Mucosa of stomach (tissue), 1 donor: Measurements from ENCODE around the gene SV2C.

ENCODE experiments used
- H3K27me3 ChIP-seq: one replicate; pipeline ENCODE4 v1.7.0; 2013; ENCODE audit warnings: mild to moderate bottlenecking, low read length; ENCODE audit not compliant: control insufficient read depth, insufficient read depth
- H3K36me3 ChIP-seq: one replicate; pipeline ENCODE4 v1.7.0; 2013; ENCODE audit warnings: low read length; ENCODE audit not compliant: control insufficient read depth, insufficient read depth
- H3K4me1 ChIP-seq: one replicate; pipeline ENCODE4 v1.7.0; 2013; ENCODE audit warnings: mild to moderate bottlenecking, low read length; ENCODE audit not compliant: control insufficient read depth, insufficient read depth
- H3K4me3 ChIP-seq: one replicate; pipeline ENCODE4 v1.7.0; 2013; ENCODE audit warnings: low read length
- H3K9ac ChIP-seq: one replicate; pipeline ENCODE4 v1.7.0; 2013; ENCODE audit warnings: mild to moderate bottlenecking, low read length, moderate library complexity
- H3K9me3 ChIP-seq: one replicate; pipeline ENCODE4 v1.7.0; 2013; ENCODE audit warnings: mild to moderate bottlenecking, low read length, moderate library complexity; ENCODE audit not compliant: control insufficient read depth
- donor health status: Pancreatic carcinoma.

SV2C gene

DNA sequence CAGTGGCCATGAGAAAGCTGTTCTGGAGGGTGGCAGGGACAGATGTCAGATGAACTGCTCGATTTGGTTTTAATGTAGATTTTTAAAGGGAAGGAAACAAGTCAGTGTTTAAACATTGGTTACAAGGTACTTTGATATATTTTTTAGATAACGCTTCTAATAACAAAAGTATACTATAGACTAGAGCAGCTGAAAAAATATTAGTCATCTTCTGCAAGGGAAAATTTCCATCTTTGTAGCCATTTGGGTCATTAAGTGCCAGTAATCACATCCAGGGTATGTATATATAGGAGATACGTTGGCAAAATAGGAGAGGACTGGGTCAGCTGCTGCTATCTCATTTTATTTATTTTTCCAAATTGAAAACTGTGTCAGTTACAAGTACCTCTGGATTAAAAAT is 69.0 kb downstream of the SV2C start:
- Histone ChIP-seq H3K36me3 (no peaks in the 10 kb centered on the region), H3K4me3 (no peak overlapping the region), H3K4me1 (no peaks in the 10 kb centered on the region), H3K9ac (no peak overlapping the region), H3K9me3 (no peaks in the 10 kb centered on the region), H3K27me3 (peaks cover 5% of the 10 kb centered on the region)

- Histone ChIP-seq H3K27me3 (peaks cover 5% of the 10 kb centered on the region), H3K9me3 (no peaks in the 10 kb centered on the region), H3K9ac (no peak overlapping the region), H3K4me3 (no peak overlapping the region), H3K4me1 (no peaks in the 10 kb centered on the region), H3K36me3 (no peaks in the 10 kb centered on the region)
Measured at GRCh38 chr5:76152700-76153099, 69.5 kb downstream of the SV2C start.

GRCh38 chr5:76153271-76153670 is 70.1 kb downstream of the SV2C start:
- Histone ChIP-seq H3K4me3 (no peak overlapping the region), H3K4me1 (no peaks in the 10 kb centered on the region), H3K36me3 (no peaks in the 10 kb centered on the region), H3K9me3 (no peaks in the 10 kb centered on the region), H3K9ac (no peak overlapping the region), H3K27me3 (peaks cover 5% of the 10 kb centered on the region)

- H3K27me3 ChIP-seq, result peaks cover 5% of the 10 kb centered on the region
Measured at GRCh38 chr5:76154009-76154690, 71.0 kb downstream of the SV2C start.

GRCh38 chr5:76155536-76155935 is 72.4 kb downstream of the SV2C start:
- H3K9me3 ChIP-seq, result no peaks in the 10 kb centered on the region
- H3K27me3 ChIP-seq, result peaks cover 5% of the 10 kb centered on the region
- H3K9ac ChIP-seq, result no peak overlapping the region
- no peak overlapping the region for H3K4me3 ChIP-seq
- no peaks in the 10 kb centered on the region for H3K4me1 ChIP-seq
- no peaks in the 10 kb centered on the region for H3K36me3 ChIP-seq

More at GRCh38 chr5:76154009-76154690, 71.0 kb downstream of the SV2C start:
- Histone ChIP-seq H3K9me3 (no peaks in the 10 kb centered on the region), H3K36me3 (no peaks in the 10 kb centered on the region), H3K4me1 (no peaks in the 10 kb centered on the region), H3K4me3 (no peak overlapping the region), H3K9ac (no peak overlapping the region)

GRCh38 chr5:76162335-76162734 is 79.2 kb downstream of the SV2C start:
- H3K9ac ChIP-seq, result no peak overlapping the region
- H3K4me3 ChIP-seq, result no peak overlapping the region
- H3K4me1 ChIP-seq, result no peaks in the 10 kb centered on the region
- no peaks in the 10 kb centered on the region for H3K27me3 ChIP-seq
- no peaks in the 10 kb centered on the region for H3K36me3 ChIP-seq
- H3K9me3 ChIP-seq, result no peaks in the 10 kb centered on the region

- H3K9ac ChIP-seq, result no peak overlapping the region
- no peaks in the 10 kb centered on the region for H3K27me3 ChIP-seq
- no peaks in the 10 kb centered on the region for H3K4me1 ChIP-seq
Measured at GRCh38 chr5:76163111-76163628, 80.0 kb downstream of the SV2C start.

GRCh38 chr5:76165029-76165428 is 81.8 kb downstream of the SV2C start:
- Histone ChIP-seq H3K9me3 (no peaks in the 10 kb centered on the region), H3K4me3 (no peak overlapping the region), H3K9ac (no peak overlapping the region), H3K36me3 (no peaks in the 10 kb centered on the region), H3K27me3 (no peaks in the 10 kb centered on the region), H3K4me1 (no peaks in the 10 kb centered on the region)

More at GRCh38 chr5:76163111-76163628, 80.0 kb downstream of the SV2C start:
- Histone ChIP-seq H3K9me3 (no peaks in the 10 kb centered on the region), H3K4me3 (no peak overlapping the region), H3K36me3 (no peaks in the 10 kb centered on the region)

- Histone ChIP-seq H3K27me3 (no peaks in the 10 kb centered on the region), H3K4me1 (no peaks in the 10 kb centered on the region), H3K9me3 (no peaks in the 10 kb centered on the region), H3K9ac (no peak overlapping the region), H3K36me3 (no peaks in the 10 kb centered on the region), H3K4me3 (no peak overlapping the region)
Measured at GRCh38 chr5:76165711-76166374, 82.7 kb downstream of the SV2C start.

GRCh38 chr5:76166886-76167576 is 83.8 kb downstream of the SV2C start:
- Histone ChIP-seq H3K9me3 (no peaks in the 10 kb centered on the region), H3K9ac (no peak overlapping the region), H3K4me3 (no peak overlapping the region), H3K36me3 (no peaks in the 10 kb centered on the region), H3K27me3 (no peaks in the 10 kb centered on the region), H3K4me1 (no peaks in the 10 kb centered on the region)

- no peak overlapping the region for H3K4me3 ChIP-seq
- H3K9me3 ChIP-seq, result no peaks in the 10 kb centered on the region
- no peak overlapping the region for H3K9ac ChIP-seq
- no peaks in the 10 kb centered on the region for H3K27me3 ChIP-seq
- H3K36me3 ChIP-seq, result no peaks in the 10 kb centered on the region
- no peaks in the 10 kb centered on the region for H3K4me1 ChIP-seq
Measured at GRCh38 chr5:76169146-76169905, 86.1 kb downstream of the SV2C start.
